ENCODE results near the gene WASF1. TPM values are rescaled to one million over a fixed set of nuclear protein-coding genes. Genes with fewer than 3 reads are reported as not detected.

WASF1 gene
- total RNA-seq, 3 donors from 2014 or later (not counting 1 experiment from before 2014, with no cell fraction given) = 0.25 to 0.90 (median 0.45) TPM

GRCh38 chr6:110185879-110186278 lies 6.4 kb upstream of the WASF1 start:
- WGBS (ENCODE audit: insufficient coverage) = 33% methylated on average over 3 of the region's 3 CpGs
- no peak for TF ChIP-seq CTCF (IDR thresholded peaks at IDR 0.05)
- intact Hi-C loops (cut with micrococcal nuclease) = loop anchor here (10.0 kb wide), 1 partner anchor 481 kb away; no protein-coding TSS in a partner anchor
- Mint-ChIP-seq H3K9me3 (no peaks in the 10 kb centered on the region), H3K4me1 (peaks cover 11 to 15% of the 10 kb centered on the region in 2 donors), H3K27ac (peak overlapping the region; percentile 77 to 88), H3K4me3 (peak overlapping the region; percentile 61), H3K27me3 (ENCODE audit: low read depth in 2 of 2) (no peaks in the 10 kb centered on the region), H3K36me3 (no peaks in the 10 kb centered on the region)
- no peaks in the 10 kb centered on the region for H3K9me3 ChIP-seq (ENCODE audit: control insufficient read depth, insufficient read depth, low read length)
- ATAC-seq (peak; percentile 54 to 68 (median 54)), DNase-seq (no peak)
- peaks cover 30% of the 10 kb centered on the region for H3K4me1 ChIP-seq (ENCODE audit: control insufficient read depth, insufficient read depth, low read length)
- H3K27me3 ChIP-seq (ENCODE audit: control insufficient read depth, insufficient read depth, low read length) = no peaks in the 10 kb centered on the region
- peaks cover 2% of the 10 kb centered on the region for H3K36me3 ChIP-seq (ENCODE audit: control insufficient read depth, insufficient read depth, low read length)
- no peak overlapping the region for H3K4me3 ChIP-seq (ENCODE audit: low read length)
- H3K27ac ChIP-seq (ENCODE audit: low read length) = peak overlapping the region; percentile 39

- Histone ChIP-seq H3K9me3 (ENCODE audit: control insufficient read depth, insufficient read depth, low read length) (no peaks in the 10 kb centered on the region), H3K4me3 (ENCODE audit: low read length) (no peak overlapping the region), H3K27me3 (ENCODE audit: control insufficient read depth, insufficient read depth, low read length) (no peaks in the 10 kb centered on the region), H3K36me3 (ENCODE audit: control insufficient read depth, insufficient read depth, low read length) (peaks cover 2% of the 10 kb centered on the region), H3K27ac (ENCODE audit: low read length) (no peak overlapping the region), H3K4me1 (ENCODE audit: control insufficient read depth, insufficient read depth, low read length) (peaks cover 29% of the 10 kb centered on the region)
- ATAC-seq (no peak), DNase-seq (no peak)
- WGBS (ENCODE audit: insufficient coverage) = 100% methylated on average over 2 of the region's 5 CpGs
- TF ChIP-seq CTCF (IDR thresholded peaks at IDR 0.05) = no peak
- Mint-ChIP-seq H3K27ac (no peak overlapping the region), H3K4me3 (no peak overlapping the region), H3K27me3 (ENCODE audit: low read depth in 2 of 2) (peaks cover 0 to 2% of the 10 kb centered on the region in 2 donors), H3K36me3 (no peaks in the 10 kb centered on the region), H3K9me3 (no peaks in the 10 kb centered on the region), H3K4me1 (peaks cover 14 to 23% of the 10 kb centered on the region in 2 donors)
- intact Hi-C loops (cut with micrococcal nuclease) = loop anchor here (5.0 to 10.0 kb wide), 2 partner anchors 209 to 479 kb away; no protein-coding TSS in a partner anchor
Observed at GRCh38 chr6:110183292-110183885, 3.9 kb upstream of the WASF1 start.

- H3K4me1 Mint-ChIP-seq = peaks cover 17 to 21% of the 10 kb centered on the region in 2 donors
- Histone ChIP-seq H3K27ac (ENCODE audit: low read length) (peak overlapping the region; percentile 13), H3K27me3 (ENCODE audit: control insufficient read depth, insufficient read depth, low read length) (peaks cover 9% of the 10 kb centered on the region), H3K4me3 (ENCODE audit: low read length) (peak overlapping the region; percentile 83), H3K9me3 (ENCODE audit: control insufficient read depth, insufficient read depth, low read length) (no peaks in the 10 kb centered on the region), H3K36me3 (ENCODE audit: control insufficient read depth, insufficient read depth, low read length) (peaks cover 2% of the 10 kb centered on the region), H3K4me1 (ENCODE audit: control insufficient read depth, insufficient read depth, low read length) (peaks cover 29% of the 10 kb centered on the region)
- ATAC-seq (no peak), DNase-seq (peak in 1 of 2 donors; percentile 9)
- no peak for TF ChIP-seq CTCF (IDR thresholded peaks at IDR 0.05)
- intact Hi-C loops (cut with micrococcal nuclease) = loop anchor here (5.0 to 10.0 kb wide), 2 partner anchors 211 to 477 kb away; no protein-coding TSS in a partner anchor
- H3K4me3 Mint-ChIP-seq = no peak overlapping the region
- no peak overlapping the region for H3K27ac Mint-ChIP-seq
- WGBS (ENCODE audit: insufficient coverage) = 35% methylated on average over 6 of the region's 6 CpGs
- H3K27me3 Mint-ChIP-seq (ENCODE audit: low read depth in 2 of 2) = peaks cover 6 to 9% of the 10 kb centered on the region in 2 donors
- H3K36me3 Mint-ChIP-seq = no peaks in the 10 kb centered on the region
- H3K9me3 Mint-ChIP-seq = no peaks in the 10 kb centered on the region
Observed at GRCh38 chr6:110181131-110182030, 1.9 kb upstream of the WASF1 start.
